GM21528 (cell line): ENCODE results near the gene ATF6.
"Not testable (repeated sequence)": the region's sequence is repeated elsewhere in the genome, so short reads cannot be mapped to it uniquely, and the experiment has no call there.

ENCODE experiments used
- ATAC-seq: cut with Tn5 transposase; IDR thresholded peaks from one replicate; pipeline ENCODE4 v1.9.1; 2021; ENCODE audit warnings: mild to moderate bottlenecking, moderate library complexity; ENCODE audit not compliant: unreplicated experiment, low FRiP score

Gene ATF6

GRCh38 chr1:161826478-161826877, 60.4 kb downstream of the ATF6 start:
- ATAC-seq, result no peak

- ATAC-seq, result no peak
Observed at GRCh38 chr1:161827786-161828185, 61.7 kb downstream of the ATF6 start.

GRCh38 chr1:161832299-161832907, 66.3 kb downstream of the ATF6 start:
- ATAC-seq, result not testable (repeated sequence)

- no peak for ATAC-seq
Observed at GRCh38 chr1:161834967-161835550, 68.9 kb downstream of the ATF6 start.

- ATAC-seq, result no peak
Observed at GRCh38 chr1:161836018-161836417, 69.9 kb downstream of the ATF6 start.

GRCh38 chr1:161838362-161838761, 72.2 kb downstream of the ATF6 start:
- no peak for ATAC-seq

- ATAC-seq, result no peak
Observed at GRCh38 chr1:161838885-161839284, 72.8 kb downstream of the ATF6 start.

- ATAC-seq, result no peak
Observed at GRCh38 chr1:161839591-161839990, 73.5 kb downstream of the ATF6 start.

- no peak for ATAC-seq
Observed at GRCh38 chr1:161840363-161840762, 74.2 kb downstream of the ATF6 start.

GRCh38 chr1:161843156-161843555, 77.0 kb downstream of the ATF6 start:
- no peak for ATAC-seq

- no peak for ATAC-seq
Observed at GRCh38 chr1:161844696-161845095, 78.6 kb downstream of the ATF6 start.

- ATAC-seq, result no peak
Observed at GRCh38 chr1:161848676-161849075, 82.6 kb downstream of the ATF6 start.

GRCh38 chr1:161849518-161849917, 83.4 kb downstream of the ATF6 start:
- no peak for ATAC-seq

GRCh38 chr1:161855260-161855659, 89.1 kb downstream of the ATF6 start:
- no peak for ATAC-seq

GRCh38 chr1:161858271-161858670, 92.2 kb downstream of the ATF6 start:
- no peak for ATAC-seq

GRCh38 chr1:161863549-161863948, 97.4 kb downstream of the ATF6 start:
- ATAC-seq, result no peak

- no peak for ATAC-seq
Observed at GRCh38 chr1:161864577-161864976, 98.5 kb downstream of the ATF6 start.

GRCh38 chr1:161866241-161866640, 100.1 kb downstream of the ATF6 start:
- no peak for ATAC-seq

- ATAC-seq, result no peak
Observed at GRCh38 chr1:161868832-161869231, 102.7 kb downstream of the ATF6 start.

- ATAC-seq, result no peak
Observed at GRCh38 chr1:161869291-161869690, 103.2 kb downstream of the ATF6 start.

- no peak for ATAC-seq
Observed at GRCh38 chr1:161872506-161872905, 106.4 kb downstream of the ATF6 start.

- no peak for ATAC-seq
Observed at GRCh38 chr1:161879261-161879660, 113.1 kb downstream of the ATF6 start.

GRCh38 chr1:161884475-161884874, 118.4 kb downstream of the ATF6 start:
- ATAC-seq, result no peak
